Measurements from ENCODE around the gene TRPM8.
"Not testable (repeated sequence)": the region's sequence is repeated elsewhere in the genome, so short reads cannot be mapped to it uniquely, and the experiment has no call there.

TRPM8 gene

DNA sequence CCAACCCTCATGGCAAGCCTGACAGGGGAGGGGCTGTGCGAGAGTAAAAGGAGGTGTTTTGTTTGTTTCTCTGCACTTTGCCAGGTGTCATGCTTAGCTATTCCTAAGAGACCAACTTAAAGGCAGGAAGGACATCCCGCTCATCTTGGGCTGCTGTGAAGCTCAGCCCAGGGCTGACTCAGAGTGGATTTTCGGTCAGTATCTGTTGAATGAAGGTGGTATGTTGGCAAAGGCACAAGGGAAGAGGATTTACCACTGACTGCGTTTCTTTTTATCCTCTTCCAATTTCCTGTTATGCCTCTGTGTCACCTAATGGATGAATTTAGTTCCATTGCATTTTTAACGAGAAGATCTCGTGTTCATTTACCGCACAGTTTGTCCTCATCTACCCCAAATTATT is 18.9 kb downstream of the TRPM8 start:
- no peak for DNase-seq (ENCODE audit: low read depth in 2 of 2)

DNA sequence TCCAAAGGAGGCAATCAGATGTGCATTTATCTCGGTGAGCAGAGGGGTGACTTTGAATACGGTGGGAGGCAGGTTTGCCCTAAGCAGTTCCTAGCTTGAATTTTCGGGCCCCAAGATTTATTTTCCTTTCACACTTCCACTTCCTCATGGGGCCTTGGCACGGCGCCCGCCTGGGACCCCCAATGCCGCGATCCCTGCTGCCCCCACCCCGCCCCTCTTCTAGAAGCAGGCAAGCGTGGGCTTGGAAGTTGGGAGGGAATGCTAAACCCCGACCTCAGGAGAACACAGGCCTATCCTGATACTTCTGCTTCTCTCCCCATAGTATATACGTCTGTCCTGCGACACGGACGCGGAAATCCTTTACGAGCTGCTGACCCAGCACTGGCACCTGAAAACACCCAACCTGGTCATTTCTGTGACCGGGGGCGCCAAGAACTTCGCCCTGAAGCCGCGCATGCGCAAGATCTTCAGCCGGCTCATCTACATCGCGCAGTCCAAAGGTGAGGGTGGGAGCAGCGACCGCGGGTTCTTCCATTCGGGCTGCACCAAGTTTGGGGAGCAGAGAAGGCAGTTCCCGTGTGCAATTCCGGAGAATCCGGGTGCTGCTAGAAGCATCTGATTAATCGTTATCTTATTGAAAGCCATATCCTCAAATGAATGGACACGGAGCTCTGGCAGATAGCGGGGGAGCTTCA is 21.6 kb downstream of the TRPM8 start:
- no peak for DNase-seq (ENCODE audit: low read depth in 2 of 2)

DNA sequence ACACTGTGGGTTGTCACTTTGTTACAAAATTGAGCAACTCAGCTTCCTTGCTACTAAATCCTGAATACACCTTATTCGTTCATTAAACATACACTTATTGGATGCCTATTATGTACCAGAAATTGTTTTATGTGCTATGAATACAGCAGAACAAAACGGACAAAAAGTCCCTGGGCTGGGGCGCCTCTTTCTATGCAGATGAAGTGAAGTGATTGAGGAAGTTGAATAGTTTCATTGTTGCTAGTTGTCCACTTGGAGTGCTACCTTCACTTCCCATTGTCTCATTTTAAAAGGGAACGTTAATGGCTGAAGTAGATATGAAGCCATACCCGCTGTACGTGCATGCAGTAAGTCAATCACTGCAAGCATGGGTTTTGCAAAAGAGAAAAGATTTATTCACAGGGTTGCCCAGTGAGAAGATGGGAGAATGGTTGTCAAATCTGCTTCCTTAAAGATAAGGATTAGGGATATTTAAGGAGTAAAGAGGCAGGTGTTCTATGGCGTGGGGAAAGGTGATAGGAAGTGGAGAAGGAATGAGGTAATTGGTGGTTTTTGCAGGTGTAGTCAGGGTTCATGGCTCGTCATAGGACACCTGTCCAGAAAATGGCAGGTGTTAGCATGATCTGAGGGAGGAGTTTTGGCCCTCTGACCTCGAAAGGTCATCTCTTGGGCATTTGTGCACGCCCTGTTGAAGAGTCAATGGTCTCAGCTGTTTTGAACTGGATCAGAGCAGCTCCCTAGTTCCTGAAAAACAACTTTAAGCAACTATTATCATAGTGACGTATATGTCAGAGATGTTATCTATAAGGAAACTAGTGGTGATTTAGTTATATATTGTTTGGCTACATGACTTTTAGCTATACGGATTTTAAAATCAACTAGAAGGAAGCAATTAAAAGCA is 23.5 kb downstream of the TRPM8 start:
- no peak for DNase-seq (ENCODE audit: low read depth in 2 of 2)

DNA sequence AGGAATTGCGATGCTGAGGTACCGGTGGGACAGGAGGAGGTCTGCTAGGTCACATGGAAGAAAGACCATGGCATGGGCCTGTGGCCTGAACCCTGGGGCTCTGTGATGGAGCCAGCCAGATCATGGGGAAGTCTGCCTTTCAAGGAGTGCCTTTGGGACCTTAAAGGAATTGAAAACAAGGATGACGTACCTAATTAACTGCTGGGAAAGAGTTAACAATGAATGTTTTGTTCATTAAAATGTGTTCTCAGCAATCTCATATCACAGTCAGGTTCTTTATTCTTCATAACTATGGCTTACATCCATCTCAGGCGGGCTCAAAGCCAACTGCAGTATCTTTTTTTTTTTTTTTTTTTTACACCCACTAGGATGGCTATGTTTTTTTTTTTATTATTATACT is 25.6 kb downstream of the TRPM8 start:
- no peak for DNase-seq (ENCODE audit: low read depth in 2 of 2)

DNA sequence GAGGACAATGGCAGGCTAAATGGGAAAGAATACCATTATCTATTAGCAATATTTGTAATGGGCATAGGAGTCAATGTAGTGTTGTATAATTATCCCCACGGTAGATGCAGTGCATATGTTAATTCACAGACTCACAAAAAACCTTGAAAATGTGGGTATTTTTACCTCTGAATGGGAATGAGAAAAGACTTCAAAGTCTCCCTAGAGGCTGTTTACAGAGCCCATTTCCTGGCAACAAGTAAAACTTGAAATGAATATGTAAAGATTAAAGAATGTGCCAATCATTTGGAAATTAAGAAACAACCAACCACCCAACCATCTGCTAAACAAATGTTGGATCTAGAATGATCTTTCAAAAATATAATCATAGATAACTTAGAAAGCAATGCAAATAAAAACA is 27.1 kb downstream of the TRPM8 start:
- no peak for DNase-seq (ENCODE audit: low read depth in 2 of 2)

DNA sequence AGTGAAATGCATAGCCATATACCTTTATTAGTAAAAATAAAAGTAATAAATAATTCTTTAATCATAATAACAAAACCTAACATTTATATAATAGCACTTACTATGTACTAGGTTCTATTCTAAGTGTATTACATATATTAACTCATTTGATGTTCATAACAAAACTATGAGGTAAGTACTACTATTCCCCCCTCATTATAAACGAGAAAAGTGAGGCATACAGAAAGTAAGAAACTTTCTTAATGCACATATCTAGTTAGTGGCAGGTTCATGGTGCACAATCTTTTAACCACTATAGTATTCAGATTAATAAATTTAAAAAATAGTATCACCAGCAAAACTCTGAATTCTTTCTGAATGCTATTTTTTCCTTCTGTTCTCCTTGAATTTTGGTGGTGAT is 27.5 kb downstream of the TRPM8 start:
- DNase-seq (ENCODE audit: low read depth in 2 of 2), result no peak

DNA sequence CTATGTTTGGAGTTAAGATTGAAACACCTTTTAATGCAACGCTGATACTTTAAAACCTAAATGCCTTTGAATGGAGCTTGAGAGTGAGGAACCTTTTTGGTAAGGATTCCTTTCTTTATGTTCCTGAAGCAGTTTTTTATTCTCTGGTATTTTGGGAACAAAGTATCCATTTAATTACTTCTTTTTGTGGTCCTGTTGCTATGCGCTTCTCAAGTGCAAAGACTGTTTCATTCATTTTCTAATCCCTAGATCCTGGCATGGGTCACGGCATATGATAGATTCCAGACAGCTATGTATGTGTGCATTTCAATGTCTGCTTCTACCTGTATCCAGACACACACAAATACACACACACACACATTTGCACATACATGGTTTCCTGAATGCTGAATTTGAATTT is 28.0 kb downstream of the TRPM8 start:
- no peak for DNase-seq (ENCODE audit: low read depth in 2 of 2)

DNA sequence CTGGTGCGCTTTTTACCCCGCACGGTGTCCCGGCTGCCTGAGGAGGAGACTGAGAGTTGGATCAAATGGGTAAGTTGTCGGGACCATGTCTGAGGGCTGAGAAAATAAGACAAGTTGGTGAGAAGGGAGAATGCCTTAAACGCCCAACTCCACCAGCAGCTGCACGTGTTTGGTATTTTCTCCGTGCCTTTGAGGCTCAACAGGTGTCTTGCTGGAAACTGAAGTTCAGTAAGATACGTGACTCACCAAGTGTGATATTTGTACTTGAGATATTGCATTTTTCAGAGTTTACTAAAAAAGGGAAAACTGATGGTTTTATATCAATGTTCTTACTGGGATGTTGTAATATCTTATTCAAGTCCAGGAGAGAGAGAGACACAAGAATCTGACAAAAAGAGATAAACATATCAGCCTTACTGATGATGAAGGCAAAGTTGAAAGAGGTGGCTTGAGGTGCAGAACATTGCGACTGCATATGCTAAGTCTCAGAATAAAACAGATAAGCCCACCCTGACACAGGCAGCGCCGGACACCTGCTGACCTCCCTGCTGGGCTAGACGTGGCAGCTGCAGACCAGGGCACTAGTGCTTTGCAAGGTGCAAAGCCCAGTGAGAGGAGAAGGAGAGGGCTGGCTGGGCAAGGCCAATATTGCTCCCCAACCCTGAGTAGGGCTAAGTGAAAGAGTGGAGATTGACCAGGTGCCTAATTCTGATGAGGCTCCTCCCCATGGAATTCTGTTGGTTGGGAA is 33.1 kb downstream of the TRPM8 start:
- no peak for DNase-seq (ENCODE audit: low read depth in 2 of 2)

DNA sequence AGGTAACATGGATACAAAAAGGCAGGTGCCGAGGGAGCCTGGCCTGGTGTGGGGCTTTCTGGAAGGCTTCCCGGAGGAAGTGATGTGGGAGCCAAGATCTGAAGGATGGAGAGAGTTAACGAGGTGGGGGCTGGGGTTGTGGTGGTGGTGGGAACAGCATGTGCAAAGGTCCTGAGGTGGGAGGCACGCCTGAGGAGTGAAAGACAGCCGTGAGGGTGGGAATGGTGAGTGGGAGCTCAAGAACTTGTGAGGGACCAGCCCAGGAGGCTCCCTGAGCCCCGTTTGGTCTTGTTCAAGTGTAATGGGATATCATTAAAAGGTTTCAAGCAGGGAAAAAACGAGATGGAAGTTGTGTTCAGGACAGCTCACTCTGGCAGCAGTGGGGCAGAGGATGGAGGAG is 35.2 kb downstream of the TRPM8 start:
- no peak for DNase-seq (ENCODE audit: low read depth in 2 of 2)

DNA sequence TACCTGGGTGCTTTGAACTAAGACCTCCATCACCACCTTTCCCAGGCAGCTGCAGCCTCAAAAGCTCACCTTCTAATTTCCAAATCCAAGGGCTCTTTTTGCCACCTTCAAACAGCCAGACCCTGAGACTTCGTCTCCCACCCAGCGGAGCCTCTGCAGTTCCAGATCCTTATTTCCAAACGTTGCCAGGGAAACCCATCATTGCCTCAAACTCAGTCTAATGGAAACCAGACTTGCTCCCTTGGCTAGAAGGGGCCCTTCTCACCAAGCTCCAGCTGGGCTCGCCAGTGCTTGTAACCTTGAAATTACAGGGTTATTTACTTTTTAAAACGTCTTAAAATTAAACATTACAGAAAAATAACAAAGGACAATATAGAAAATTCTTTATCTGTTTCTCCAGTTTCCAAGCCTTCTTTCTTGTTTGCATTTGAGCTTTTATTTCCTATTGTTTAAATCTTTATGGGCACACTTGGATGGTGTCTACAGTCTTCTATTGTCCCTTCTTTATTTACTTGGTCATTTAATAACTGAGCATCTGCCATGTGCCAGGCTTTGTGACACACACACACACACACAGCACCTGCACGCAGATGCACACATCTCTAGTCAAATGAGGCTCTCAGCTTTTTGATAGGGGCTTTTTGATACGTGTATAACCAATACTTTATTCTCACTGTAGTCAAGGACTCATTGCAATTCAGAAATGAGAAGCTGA is 36.1 kb downstream of the TRPM8 start:
- DNase-seq (ENCODE audit: low read depth in 2 of 2), result no peak

DNA sequence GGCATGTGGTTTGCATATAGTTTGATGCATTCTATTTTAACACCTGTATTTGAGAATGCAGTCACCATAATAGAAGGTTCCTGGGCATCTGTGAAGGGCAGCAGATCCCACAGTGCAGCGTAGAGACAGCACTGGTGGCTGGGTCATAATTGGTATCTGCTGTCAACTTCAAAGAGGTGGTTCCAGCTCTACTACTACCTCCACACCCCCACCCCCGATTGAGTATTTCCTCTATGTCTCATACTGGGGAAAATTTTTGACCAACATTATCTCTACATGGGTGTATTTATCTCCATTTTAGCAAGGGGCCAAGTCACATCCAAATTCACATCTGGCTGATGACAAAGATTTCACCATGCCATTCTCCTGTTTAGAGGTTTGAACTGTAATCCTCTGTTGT is 43.0 kb downstream of the TRPM8 start:
- no peak for DNase-seq (ENCODE audit: low read depth in 2 of 2)

DNA sequence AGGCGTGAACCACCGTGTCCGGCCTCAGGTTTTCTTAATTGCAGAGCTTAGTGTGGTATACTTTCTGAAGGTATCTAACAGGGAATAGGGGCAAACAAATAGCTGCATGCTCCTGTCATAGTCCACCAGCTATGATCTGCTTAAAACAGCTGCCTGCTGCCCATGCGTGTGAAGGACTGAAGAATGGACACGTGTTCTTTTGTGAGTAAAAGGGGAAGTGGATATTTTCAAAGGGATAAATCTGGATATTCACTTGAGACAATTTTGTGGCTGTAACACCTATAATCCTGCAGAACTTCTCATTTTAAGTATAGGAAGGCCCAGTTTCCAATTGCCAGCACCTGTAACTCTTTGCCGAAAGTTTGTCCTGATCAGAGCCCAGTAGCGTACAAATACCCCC is 44.7 kb downstream of the TRPM8 start:
- DNase-seq (ENCODE audit: low read depth in 2 of 2), result no peak

DNA sequence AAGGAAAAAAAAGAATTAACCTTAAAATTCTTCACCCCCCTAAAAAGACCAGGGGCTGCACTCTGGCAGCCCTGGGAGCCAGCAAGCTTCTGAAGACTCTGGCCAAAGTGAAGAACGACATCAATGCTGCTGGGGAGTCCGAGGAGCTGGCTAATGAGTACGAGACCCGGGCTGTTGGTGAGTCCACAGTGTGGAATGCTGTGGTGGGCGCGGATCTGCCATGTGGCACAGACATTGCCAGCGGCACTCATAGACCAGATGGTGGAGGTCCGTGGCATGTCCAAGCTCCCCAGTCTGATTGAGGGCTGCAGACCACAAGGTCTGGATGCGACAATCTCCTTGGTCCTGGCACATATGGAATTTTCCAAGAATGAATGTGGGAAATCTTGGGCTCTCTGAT is 47.4 kb downstream of the TRPM8 start:
- no peak for DNase-seq (ENCODE audit: low read depth in 2 of 2)

DNA sequence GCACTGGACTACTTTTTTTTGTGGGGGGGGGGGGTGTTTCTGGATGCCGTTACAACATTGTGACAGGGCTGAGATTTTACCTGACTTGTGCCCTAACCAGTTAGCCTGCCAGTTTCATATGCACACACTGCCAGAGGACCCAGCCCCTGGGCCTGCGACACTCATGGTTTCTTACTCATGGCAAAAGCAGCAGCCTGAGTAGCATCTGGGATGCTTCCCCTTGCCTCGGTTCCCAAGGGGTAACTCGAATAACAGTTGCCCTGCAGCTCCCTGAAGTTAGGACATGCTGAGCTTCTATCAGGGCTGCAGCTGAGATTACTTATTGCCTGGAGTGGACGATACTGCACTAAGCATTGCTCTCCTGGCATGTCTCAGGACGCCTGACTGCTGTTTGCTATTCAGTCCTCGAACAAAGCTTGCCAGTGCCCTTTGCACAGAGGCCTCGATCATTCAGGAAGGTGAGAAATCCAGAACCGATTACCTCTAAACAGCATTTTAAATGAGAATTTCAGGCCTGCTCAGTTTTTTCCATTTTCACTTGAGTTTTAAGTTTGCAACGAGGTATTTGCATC is 47.9 kb downstream of the TRPM8 start:
- DNase-seq (ENCODE audit: low read depth in 2 of 2), result no peak

DNA sequence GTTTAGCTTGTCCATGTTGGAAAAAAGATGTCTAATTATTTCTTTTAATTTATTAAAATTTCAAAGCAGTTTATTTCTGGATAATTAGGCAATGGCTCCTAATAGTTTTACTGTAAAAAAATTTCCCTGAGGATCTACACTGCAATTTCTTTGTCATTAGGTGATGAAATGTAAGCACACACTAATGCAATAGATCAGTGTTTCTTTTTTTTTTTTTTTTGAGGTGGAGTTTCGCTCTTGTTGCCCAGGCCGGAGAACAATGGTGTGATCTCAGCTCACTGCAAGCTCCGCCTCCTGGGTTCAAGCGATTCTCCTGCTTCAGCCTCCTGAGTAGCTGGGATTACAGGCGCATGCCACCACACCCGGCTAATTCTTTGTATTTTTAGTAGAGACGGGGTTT is 48.5 kb downstream of the TRPM8 start:
- not testable (repeated sequence) for DNase-seq (ENCODE audit: low read depth in 2 of 2)

DNA sequence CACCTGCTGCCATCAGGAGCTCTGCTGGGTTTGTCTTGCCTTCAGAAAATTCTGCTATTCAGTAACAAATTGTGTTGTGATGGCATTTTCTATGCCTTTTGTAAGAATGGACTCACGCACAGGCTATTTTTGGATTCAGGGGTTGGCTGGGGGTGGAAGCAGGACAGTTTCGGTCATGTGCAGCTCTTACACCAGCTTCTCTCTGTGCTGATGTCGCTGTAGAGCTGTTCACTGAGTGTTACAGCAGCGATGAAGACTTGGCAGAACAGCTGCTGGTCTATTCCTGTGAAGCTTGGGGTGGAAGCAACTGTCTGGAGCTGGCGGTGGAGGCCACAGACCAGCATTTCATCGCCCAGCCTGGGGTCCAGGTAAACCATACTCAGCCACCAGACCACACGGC is 49.2 kb downstream of the TRPM8 start:
- no peak for DNase-seq (ENCODE audit: low read depth in 2 of 2)

DNA sequence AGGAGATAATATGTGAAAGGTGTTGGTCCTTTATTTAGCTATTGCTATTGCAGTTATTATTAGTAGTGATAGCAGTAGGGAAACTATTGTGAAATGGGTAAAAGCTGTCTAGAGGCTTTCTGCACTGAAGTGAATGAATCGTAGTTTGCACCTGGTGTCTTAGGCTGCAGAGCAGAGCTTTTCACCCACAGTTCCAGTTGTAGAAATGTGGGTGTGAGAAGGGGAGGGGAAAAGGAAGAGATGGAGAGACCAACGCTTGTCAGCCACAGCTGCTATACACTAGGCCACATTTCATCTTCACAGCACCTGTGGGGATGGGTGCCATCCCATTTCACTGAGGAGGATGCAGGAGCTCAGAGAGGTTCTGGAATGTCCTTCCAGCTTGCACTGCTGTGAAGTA is 50.0 kb downstream of the TRPM8 start:
- DNase-seq (ENCODE audit: low read depth in 2 of 2), result no peak

DNA sequence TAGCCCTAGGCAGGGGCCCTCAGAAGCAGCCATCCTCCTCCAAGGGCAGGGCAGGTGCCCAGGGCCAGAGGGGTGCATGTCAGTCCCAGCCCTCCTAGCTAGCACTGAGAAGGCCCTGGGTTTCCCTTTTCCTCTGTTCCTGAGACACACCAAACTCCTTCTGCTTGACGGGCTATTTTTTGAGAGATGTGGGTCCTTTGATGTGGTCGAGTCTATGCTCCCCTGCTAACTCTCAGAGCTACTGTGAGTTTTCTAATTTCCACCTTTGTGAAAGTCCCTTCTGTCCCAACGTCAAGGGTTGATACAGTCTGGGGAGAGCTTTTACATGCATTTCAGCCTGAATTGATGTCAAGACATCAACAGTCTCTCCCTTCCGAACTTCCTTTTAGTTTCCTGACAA is 51.4 kb downstream of the TRPM8 start:
- DNase-seq (ENCODE audit: low read depth in 2 of 2), result no peak

DNA sequence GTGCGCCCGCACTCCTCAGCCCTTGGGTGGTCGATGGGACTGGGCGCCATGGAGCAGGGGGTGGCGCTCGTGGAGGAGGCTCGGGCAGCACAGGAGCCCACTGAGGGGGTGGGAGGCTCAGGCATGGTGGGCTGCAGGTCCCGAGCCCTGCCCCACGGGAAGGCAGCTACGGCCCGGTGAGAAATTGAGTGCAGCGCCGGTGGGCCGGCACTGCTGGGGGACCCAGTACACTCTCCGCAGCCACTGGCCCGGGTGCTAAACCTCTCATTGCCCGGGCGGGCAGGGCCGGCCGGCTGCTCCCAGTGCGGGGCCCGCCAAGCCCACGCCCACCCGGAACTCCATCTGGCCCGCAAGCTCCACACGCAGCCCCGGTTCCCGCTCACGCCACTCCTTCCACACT is 55.3 kb downstream of the TRPM8 start:
- not testable (repeated sequence) for DNase-seq (ENCODE audit: low read depth in 2 of 2)

DNA sequence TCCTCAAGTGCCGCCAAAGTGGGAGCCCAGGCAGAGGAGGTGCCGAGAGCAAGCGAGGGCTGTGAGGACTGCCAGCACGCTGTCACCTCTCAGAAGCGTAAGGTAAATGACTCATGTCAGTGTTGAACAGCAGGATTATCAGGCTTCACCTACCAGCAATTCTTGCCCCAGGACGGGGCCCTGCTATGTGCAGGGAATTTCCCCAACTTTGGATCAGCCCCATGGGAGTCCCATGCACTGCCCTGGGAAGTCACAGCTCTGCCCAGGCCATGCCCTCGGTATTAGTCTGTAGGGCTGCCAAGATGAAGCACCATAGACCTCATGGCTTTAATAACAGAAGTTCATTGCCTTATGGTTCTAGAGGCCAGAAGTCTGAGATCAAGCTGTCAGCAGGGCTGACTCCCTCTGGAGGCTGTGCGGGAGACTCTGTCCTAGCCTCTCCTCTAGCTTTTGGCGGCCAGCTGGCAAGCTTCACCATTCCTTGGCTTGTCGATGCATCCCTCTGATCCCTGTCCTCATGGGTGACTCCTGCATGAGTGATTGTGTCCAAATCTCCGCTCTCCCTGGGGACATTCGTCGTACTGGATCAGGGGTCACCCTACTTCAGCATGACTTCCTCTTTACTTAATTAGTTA is 55.9 kb downstream of the TRPM8 start:
- DNase-seq (ENCODE audit: low read depth in 2 of 2), result no peak

DNA sequence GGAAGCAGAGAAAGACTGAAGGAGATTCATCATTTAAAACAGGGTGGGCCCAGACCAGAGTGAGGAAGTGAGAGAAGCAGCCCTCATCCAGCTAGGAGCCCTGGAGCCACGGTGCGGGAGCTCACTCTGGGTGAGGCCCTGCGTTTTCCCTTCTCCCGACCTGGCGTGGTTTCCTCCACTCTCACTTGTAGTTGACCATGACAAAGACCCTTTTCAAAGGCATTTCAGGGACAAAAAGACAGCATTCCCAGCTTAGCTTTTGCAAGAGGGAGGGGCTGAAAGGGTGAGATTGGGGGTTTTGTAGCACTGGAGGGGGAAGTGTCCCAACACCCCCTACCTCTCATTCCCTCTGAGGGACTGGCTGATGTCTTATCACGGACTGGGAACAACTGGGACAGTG is 56.6 kb downstream of the TRPM8 start:
- no peak for DNase-seq (ENCODE audit: low read depth in 2 of 2)
